NCI-H146 treated with DMSO at 0.1 percent for 48 hours (cell line): Measurements from ENCODE around the gene AATF.

ENCODE experiments used
- DNase-seq: peaks from one replicate; lab custom pipeline; 2025; ENCODE audit not compliant: unreplicated experiment; lab: John Stamatoyannopoulos, UW

The AATF gene

GRCh38 chr17:36929851-36930582, 18.7 kb upstream of the AATF start:
- DNase-seq = no peak

GRCh38 chr17:36930583-36930900, 18.2 kb upstream of the AATF start:
- DNase-seq = no peak

- DNase-seq = no peak
These were observed 17.6 kb upstream of the AATF start for GRCh38 chr17:36931096-36931696.

- no peak for DNase-seq
These were observed 16.9 kb upstream of the AATF start for GRCh38 chr17:36931697-36932382.

- no peak for DNase-seq
These were observed 16.4 kb upstream of the AATF start for GRCh38 chr17:36932383-36932693.

GRCh38 chr17:36932694-36933511, 15.9 kb upstream of the AATF start:
- no peak for DNase-seq

GRCh38 chr17:36933512-36934143, 15.1 kb upstream of the AATF start:
- no peak for DNase-seq

GRCh38 chr17:36934144-36934691, 14.5 kb upstream of the AATF start:
- DNase-seq = no peak

- peak; percentile 8 for DNase-seq
These were observed 13.8 kb upstream of the AATF start for GRCh38 chr17:36934692-36935630.

GRCh38 chr17:36935671-36936454, 12.9 kb upstream of the AATF start:
- DNase-seq = no peak

GRCh38 chr17:36936455-36937000, 12.2 kb upstream of the AATF start:
- DNase-seq = peak; percentile 42

GRCh38 chr17:36937001-36937958, 11.5 kb upstream of the AATF start, which contains the start of gene LHX1:
Gene LHX1 (plus strand): TSS chr17:36937475. CDS start chr17:36938198, 723 bp downstream.
- DNase-seq = no peak

- DNase-seq = no peak
These were observed 10.7 kb upstream of the AATF start for GRCh38 chr17:36937959-36938565.

- DNase-seq = no peak
These were observed 10.1 kb upstream of the AATF start for GRCh38 chr17:36938566-36939051.

- DNase-seq = no peak
These were observed 9.5 kb upstream of the AATF start for GRCh38 chr17:36939052-36939801.

- no peak for DNase-seq
These were observed 8.9 kb upstream of the AATF start for GRCh38 chr17:36939802-36940312.
